HG03066 (cell line): ENCODE data around the gene CAD.

Source experiments
- ATAC-seq: cut with Tn5 transposase; IDR thresholded peaks from one replicate; pipeline ENCODE4 v1.9.1; 2021; ENCODE audit warnings: low read depth; ENCODE audit not compliant: unreplicated experiment

Gene CAD

DNA sequence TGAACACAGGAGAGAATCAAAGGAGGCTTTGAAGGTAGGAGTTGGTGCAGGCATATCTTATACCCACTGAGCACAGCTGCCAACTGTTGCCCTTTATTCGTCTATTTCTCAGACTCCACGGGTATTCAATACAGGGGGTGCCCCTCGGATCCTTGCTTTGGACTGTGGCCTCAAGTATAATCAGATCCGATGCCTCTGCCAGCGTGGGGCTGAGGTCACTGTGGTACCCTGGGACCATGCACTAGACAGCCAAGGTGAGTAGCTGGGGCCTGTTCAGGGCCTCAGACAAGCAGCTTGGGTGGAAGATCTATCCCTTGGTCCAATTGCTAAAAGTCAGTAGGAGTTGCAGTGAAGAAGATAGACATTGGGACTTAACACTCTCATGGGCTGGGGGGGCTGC lies 5.2 kb downstream of the CAD start:
- ATAC-seq: no peak

DNA sequence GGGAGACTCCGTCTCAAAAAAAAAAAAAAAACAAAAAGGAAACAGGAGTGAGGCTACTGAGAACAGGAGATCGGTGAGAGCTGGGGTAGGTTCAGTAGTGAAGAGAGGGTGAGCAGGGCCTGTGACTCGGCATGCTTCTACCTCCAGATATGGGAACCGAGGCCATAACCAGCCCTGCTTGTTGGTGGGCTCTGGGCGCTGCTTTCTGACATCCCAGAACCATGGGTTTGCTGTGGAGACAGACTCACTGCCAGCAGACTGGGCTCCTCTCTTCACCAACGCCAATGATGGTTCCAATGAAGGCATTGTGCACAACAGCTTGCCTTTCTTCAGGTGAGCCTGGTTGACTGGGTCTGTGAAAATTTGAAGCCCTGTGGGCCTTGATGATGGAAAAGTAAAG lies 6.2 kb downstream of the CAD start:
- no peak for ATAC-seq

DNA sequence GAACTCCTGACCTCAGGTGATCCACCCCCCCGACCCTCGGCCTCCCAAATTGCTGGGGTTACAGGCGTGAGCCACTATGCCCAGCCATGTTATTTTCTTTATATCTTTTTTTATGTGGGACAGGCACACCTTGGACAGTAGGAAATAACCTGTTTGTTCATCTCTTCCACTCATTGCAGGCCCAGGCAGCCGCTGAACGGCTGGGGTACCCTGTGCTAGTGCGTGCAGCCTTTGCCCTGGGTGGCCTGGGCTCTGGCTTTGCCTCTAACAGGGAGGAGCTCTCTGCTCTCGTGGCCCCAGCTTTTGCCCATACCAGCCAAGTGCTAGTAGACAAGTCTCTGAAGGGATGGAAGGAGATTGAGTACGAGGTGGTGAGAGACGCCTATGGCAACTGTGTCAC lies 8.4 kb downstream of the CAD start:
- ATAC-seq: no peak

DNA sequence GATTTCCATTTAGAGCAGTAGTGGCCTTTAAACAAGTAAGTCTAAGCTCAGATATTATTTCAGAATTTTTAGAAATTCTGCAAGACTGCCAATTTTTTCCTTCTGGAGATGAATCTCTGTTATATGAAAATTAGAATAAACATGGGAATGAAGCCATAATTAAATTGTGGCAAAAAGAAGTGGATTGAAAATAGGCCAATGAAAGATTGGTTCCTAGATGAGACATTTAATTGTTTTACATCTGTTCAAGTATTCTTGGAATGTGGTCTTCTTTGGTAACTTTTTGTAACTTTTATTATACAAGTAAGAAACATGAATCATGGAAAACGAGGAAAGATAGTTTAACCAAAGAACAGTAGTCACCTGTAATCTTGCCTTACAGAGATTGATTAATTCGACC lies 10.3 kb downstream of the CAD start:
- ATAC-seq: no peak

DNA sequence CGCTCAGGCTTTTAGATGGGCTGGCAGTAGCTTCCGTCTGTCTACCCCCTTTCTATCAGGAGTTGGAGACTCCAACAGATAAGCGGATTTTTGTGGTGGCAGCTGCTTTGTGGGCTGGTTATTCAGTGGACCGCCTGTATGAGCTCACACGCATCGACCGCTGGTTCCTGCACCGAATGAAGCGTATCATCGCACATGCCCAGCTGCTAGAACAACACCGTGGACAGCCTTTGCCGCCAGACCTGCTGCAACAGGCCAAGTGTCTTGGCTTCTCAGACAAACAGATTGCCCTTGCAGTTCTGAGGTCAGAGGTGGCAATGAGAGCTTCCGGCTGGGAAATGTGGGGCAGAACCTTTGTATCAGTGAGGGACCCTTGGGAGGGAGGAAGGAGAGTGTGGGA lies 14.8 kb downstream of the CAD start:
- no peak for ATAC-seq

DNA sequence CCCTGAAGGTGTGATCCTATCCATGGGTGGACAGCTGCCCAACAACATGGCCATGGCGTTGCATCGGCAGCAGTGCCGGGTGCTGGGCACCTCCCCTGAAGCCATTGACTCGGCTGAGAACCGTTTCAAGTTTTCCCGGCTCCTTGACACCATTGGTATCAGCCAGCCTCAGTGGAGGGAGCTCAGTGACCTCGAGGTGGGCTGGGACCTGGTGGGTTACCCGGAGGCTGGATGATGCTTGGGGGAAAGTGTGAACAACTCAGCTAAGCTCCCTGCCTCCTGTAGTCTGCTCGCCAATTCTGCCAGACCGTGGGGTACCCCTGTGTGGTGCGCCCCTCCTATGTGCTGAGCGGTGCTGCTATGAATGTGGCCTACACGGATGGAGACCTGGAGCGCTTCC lies 16.2 kb downstream of the CAD start:
- no peak for ATAC-seq

DNA sequence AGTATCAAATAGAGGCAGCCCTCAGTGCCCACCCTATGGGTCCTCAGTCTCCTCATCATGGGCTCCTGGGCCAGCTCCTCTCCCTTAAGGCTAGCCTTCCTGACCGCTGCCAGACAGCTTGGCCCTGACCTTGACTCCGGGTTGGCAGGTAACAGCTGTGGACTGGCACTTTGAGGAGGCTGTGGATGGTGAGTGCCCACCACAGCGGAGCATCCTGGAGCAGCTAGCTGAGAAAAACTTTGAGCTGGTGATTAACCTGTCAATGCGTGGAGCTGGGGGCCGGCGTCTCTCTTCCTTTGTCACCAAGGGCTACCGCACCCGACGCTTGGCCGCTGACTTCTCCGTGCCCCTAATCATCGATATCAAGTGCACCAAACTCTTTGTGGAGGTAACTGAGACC lies 19.0 kb downstream of the CAD start:
- no peak for ATAC-seq

DNA sequence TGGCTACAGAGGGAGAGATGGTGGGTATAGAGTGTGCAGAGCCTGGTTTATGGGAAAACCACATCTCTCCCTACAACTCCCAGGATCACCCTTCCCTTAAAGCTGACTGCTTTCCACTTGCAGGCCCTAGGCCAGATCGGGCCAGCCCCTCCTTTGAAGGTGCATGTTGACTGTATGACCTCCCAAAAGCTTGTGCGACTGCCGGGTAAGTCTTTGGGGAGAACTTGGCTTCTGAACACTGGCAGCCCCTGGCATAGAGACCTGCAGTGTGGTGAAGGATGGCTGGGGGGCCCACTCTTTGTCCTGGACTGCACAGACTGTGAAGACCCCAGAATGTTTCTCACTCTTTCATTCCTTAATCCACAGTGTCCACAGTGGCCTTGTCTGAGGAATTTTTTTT lies 19.5 kb downstream of the CAD start:
- no peak for ATAC-seq

DNA sequence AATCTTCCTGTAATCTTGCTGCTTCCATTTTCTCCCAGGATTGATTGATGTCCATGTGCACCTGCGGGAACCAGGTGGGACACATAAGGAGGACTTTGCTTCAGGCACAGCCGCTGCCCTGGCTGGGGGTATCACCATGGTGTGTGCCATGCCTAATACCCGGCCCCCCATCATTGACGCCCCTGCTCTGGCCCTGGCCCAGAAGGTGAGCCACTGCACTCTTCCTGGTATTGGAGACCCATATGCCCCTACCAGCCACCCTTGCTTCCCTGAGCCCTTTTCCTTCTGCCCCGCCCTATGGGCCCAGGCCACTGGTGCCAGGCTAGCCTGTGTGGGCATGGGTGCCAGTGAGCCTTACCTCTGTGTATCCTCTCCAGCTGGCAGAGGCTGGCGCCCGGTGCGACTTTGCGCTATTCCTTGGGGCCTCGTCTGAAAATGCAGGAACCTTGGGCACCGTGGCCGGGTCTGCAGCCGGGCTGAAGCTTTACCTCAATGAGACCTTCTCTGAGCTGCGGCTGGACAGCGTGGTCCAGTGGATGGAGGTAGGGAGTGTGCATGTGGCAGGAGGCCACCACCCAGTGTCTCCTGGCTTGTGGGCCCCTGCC lies 20.3 kb downstream of the CAD start:
- ATAC-seq: no peak

DNA sequence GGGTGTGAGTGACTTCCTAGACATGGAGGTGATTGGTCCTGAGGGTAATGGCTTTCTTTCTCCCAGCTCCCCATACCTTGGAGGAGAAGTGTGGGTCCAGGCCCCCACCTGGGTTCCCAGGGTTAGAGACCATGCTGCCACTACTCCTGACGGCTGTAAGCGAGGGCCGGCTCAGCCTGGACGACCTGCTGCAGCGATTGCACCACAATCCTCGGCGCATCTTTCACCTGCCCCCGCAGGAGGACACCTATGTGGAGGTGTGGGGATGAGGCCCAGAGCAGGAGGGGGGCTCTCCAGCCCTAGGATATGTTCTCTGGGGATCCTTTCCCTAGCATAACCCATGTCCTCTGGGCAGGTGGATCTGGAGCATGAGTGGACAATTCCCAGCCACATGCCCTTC lies 21.8 kb downstream of the CAD start:
- no peak for ATAC-seq

DNA sequence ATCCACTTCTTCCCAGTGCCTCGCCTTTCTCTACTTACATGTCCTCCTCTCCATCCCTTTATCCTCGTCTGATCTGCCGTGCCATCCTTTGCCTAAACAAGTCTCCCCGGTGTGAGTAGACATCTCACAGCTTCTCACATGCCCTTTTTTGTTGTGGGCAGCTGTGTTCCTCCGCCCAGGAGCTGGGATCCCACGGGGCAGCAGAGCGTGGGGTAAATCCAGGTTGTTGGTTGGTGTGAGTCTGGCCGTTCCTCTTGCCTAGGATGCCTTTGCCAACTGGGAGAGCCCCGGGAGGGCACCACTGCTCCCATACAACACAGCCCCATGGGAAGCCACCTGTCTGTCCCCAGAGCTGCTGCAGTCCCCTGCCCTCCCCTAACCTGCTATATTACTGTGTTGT lies 23.2 kb downstream of the CAD start:
- no peak for ATAC-seq

DNA sequence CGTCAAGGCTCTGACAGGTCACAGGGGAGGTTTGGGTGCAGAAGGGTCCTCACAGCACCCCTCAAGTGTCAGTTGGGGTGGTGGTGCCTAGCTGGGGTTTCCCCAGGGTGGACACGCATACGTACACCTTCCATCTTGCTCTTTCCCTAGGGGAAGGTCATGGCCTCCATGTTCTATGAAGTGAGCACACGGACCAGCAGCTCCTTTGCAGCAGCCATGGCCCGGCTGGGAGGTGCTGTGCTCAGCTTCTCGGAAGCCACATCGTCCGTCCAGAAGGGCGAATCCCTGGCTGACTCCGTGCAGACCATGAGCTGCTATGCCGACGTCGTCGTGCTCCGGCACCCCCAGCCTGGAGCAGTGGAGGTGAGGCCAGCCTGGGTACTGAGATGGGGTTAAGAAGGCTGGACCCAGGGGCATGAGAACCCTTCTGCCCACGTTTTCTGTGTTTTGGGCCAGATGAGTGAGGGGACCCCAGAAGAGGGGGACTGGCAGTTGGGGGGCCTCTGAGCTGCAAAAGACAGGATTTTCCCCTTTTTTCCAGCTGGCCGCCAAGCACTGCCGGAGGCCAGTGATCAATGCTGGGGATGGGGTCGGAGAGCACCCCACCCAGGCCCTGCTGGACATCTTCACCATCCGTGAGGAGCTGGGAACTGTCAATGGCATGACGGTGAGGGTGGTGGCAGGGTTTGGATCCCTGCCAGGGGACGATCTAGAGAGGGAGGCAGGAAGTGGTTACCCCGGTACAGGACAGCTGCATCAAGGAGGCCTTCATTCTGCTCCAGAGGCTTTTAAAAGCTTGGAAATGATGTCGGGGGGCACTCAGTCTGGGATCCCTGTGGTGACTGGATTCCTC lies 24.8 kb downstream of the CAD start:
- no peak for ATAC-seq

DNA sequence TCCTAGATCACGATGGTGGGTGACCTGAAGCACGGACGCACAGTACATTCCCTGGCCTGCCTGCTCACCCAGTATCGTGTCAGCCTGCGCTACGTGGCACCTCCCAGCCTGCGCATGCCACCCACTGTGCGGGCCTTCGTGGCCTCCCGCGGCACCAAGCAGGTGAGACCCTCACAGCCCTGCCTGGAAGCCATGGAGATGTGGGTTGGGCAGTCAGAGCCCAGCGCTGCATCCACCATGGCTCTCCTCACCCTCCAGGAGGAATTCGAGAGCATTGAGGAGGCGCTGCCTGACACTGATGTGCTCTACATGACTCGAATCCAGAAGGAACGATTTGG lies 25.4 kb downstream of the CAD start:
- ATAC-seq: no peak

DNA sequence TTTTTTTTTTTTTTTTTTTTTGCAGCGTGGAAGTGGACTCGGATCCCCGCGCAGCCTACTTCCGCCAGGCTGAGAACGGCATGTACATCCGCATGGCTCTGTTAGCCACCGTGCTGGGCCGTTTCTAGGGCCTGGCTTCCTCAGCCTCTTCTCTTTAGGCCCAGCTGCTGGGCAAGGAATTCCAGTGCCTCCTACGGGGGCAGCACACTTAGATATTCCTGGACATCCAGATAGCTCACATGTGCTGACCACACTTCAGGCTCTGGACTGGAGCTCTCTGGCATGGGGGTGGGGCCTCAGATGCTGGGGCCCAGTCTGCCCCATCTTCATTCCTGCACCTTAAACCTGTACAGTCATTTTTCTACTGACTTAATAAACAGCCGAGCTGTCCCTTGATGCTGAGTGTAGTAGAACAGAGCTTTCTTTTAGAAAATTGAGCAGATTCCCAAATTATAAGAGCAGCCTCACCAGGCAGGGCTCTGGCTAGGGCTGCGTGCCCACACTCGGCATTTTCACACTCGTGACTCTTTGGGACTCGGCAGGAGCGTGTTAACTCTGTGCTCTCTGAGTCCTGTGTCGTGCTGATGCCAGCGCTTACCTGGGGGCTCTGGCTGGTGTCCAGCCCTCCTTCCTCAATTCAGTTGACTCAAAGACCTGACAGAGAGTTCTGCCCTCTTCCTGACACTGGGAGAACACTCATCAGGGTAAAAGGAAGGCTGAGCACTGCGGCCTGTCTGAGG lies 26.4 kb downstream of the CAD start:
- no peak for ATAC-seq

DNA sequence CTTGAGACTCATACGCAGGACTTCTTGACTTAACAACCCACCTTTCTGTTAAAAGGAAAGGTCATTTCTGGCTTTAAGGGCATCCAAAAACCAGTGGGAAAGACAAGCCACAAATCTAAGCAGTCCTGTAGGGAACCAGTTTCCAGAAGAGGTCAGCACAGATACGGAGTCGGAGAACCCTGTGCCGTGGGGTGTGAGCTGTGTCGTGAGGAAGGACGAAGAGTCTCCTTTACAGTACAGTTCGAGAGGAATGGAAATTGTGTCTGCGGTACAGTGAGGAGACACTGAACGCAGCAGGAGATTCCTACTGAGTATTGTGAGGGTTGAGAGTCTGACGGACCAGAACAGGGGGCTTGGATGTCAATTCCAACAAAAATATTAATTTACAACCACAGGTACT lies 27.9 kb downstream of the CAD start:
- ATAC-seq: no peak

DNA sequence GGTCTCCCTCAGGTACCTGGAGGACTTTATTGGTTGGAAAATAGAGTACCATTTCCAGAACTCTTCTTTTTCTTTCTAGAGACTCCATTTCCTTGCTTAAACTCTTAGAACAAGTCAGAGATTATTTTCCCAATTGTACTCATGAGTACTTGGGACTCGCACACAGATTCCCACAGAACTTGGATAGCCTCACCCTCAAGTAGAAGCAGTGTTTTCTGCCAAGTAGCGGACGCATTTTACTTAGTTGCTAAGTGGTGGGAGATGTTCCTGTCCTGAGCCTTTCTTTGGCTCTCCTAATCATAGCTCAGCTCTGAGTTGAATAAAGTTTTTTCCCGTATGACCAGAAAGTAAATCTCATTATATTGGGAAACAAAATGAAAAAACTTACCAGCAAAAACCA lies 28.5 kb downstream of the CAD start:
- no peak for ATAC-seq

DNA sequence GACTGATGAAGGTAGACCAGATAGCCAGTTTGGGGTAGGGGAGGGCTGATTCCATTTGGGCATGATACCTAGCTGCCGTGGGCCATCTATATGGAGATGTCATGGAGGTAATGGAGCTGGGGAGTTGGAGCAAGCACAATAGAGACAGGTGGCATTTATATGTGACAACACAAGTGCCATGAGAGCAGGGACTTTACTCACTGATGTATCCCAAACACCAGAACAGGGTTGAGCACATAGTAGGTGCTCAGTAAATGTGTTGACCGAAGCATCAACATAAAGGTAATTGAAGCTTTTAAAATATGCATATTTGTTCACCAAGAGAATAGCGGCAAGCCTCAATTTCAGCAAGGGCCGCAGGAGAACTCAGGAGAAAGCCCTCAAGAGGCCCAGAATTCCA lies 30.7 kb downstream of the CAD start:
- no peak for ATAC-seq

DNA sequence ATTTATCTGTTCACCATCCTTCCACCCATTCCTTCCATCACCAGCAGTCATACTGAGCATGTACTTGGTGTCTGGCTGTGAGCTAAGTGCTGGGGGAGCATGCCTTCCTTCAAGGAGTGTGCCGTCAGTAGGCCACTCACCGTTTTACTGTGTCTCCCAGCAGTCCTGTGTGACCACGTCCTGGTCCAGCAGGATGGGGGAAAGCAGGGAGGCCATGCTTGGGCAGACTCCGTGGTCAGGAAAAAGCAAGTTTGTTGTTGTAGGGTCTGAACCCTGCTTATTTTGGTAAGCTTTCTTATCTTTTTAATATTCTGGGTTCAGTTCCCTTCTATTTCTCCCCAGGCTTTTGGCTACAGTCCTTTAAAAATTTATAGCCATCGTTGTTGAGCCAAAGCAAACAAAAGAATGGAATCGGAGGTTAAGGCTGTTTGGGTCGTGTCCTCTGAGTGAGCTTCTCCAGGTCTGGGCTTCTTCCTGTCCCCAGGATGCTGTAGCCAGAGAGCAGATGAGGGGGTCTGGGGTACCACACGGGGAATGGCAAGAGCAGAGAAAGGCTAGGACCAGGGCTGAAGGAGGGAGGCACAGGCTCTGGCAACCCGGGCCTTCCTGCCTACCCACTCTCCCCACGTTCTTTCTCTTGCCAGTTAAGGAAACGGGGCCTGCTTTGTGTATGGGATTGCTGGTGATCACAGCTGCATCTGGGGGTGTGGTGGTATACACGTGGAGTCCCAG lies 32.2 kb downstream of the CAD start:
- no peak for ATAC-seq

DNA sequence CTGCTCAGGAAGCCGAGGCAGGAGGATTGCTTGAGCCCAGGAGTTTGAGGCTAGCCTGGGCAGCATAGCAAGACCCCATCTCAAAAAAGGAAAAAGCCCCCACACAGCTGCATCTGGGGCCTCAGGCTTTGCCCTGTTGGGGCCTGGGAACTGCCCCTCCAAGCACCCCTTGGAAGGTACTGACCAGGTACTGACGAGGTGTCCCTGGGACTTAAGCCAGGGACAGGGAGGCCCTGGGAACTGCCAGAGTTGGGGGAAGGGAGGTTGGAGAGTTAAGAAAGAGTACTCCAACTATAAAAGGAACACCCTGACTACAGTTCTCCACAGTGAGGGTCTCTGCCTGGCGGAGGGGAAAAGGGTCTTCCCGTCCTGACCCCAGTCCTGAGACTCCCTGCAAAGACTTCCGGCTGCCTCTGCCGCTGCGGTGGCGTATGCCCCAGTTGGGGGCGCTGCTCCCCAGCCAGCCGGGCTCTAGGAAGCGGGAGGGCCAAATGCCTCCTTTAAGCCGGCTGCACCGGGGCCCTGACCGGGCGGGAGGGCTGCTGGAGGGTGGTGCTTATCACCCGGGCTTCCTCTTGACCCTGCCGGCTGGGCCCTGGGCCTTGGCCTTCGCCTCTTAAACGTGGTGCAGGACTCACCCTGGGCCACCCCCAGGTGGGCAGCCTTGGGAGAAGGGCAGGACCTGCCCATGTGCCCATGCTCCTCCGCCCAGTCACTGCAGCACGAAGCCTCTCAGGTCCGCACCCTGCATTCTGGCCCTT lies 32.9 kb downstream of the CAD start:
- no peak for ATAC-seq

DNA sequence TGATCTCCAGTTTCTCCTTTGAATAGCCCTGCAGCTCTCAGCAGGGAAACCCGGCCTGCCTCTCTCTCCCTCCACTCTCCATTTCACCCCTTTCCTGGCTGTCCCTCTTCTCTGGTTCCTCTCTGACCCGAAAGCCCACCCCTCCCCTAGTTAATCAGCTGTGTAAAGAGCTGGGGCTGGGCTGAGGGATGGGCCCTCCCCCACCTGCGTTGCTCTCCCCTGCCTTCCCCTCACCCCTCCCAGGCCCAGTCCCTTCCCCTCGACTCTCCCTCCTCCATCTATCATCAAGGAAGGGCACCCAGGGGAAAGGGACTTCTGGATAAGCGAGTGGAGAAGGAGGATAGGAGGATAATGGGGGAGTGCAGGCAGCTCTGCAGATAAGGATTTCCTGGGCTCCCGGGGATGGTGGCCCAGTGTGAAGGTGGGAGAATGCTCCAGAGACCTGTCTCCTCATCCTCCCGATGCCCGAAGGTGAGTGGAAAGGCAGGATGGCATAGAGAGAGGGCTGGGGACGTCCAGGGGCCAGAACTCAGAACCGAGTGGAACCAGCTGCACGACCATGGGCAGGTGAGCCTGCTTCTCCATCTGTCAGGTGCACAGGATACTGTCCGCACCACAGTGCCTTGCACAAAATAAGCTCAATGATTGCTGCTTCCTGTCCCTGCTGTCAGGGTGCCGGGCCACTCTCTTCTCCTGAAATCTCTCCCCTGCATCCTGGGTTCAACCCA lies 33.6 kb downstream of the CAD start:
- ATAC-seq: no peak
